Activated gamma-delta T cell treated with Interleukin-2 at 50 U/mL for 16 hours (primary cell): Measurements from ENCODE around the gene CCL5.

Experiments used
- DNase-seq: peaks from one replicate; pipeline ENCODE4 v3.0.0-alpha.2; 2020

The CCL5 gene

DNA sequence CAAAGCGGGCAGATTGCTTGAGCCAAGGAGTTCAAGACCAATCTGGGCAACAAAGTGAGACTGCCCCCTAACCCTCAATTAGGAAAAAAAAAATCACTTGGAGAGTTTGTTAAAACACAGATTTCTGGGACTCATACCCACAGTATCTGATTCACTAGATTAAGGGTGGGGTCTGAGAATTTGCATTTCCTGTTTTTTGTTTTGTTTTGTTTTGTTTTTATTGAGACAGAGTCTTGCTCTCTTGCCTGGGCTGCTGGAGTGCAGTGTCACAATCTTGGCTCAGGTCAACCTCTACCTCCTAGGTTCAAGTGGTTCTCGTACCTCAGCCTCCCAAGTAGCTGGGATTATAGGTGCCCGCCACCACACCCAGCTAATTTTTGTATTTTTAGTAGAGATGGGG, 12.6 kb downstream of the CCL5 start:
- no peak for DNase-seq

DNA sequence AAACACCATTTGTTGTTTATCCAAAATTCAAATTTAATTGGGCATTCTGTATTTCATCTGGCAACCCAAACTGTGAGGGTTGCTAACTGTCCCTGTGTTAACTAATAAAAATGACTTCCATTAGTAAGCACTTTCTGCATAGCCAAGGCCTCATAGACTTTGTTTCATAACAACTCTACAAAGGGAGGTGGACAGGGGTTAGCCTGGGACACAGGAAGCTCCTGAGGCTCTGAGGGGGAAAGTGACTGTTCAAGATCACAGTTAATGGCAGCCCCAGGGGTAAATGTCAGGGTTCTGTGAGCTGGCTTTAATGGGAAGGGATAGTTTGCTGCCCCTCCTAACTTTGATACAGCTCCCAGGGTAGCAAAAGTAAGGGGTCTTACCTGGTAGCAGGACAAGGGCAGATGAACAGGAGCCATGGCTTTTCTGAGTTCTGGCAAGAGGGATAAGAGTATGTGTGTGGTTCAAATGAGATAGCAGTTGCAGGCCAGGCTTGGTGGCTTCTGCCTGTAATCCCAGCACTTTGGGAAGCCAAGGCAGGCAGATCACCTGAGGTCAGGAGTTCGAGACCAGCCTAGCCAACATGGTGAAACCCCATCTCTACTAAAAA, 13.7 kb downstream of the CCL5 start:
- DNase-seq = no peak

DNA sequence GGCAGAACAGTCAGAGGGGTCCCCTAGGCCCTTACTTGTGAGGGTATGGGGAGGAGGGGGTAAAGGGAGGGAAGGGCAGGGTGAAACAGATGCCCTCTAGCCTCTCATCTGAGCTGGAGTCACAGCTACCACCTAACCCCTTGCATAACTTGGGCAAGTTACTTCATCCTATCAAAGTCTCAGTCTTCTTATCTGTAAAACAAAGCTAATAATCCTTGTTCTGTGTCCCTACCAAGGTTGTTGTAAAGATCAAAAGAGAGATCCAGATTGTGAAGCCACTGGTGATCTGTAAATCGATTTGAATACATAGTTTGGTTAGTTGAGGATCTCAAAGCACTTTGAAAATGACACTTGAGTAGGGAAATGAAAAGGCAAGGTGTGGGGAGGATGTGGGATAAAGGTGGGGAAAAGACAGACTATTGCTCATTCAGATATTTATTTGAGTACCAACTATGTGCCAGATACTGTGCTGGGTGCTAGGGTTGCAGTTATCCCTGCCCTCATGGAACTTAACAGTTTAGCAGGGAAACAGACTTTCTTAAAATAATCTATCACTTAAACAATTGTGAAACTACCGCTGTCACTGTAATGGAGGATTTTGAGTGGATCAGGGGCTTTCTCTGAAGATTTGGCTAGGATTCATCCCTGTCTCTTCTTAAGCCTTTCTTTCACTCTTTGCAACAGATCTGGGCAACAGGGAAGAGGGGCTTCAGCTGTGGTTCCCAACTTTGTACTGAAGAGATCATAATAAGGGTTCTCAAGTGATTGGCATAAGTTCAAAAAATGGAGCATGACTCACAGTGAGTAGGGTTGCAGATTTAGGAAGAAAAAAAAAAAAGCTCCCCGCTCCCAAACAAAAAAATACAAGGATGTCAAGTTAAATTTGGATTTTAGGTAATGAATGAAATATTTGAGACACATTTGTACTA, 14.5 kb downstream of the CCL5 start:
- no peak for DNase-seq

DNA sequence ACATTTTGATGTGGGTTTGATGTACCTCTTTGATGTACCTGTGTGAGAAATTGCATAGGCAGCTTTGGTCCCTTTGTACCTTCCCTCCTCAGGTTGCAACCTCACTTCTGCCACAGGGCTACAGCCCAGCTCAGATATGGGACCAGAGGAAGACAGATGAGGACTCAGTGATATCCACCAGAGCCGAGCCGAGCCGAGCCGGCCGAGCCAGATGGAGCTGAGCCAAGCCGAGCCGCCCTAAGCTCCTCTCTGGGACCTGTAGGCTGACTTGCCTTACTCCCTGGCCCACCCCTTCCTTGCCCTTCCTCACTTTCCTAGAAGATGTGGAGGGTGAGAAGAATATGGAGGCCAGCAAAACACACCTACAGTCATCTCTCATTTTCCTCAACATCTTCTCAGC, 15.3 kb downstream of the CCL5 start:
- no peak for DNase-seq

DNA sequence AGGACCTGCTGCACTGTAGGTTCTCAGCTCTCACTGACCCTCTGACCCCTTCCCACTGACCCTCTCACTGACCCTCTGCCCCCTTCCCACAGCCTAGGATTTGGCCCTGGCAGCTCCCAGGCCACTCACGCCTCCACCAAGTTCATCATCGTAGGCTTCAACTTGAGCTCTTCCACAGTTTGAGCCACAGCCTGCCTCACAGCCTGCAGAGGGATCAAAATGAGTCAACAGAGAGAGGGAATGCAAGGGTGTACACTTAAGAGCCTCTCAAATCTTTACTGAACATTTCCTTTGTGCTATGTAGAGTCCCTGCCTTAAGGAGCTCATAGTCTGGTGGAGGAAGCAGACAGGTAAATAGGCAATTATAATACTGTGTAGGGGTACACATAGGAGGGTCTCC, 23.6 kb downstream of the CCL5 start:
- DNase-seq = no peak

DNA sequence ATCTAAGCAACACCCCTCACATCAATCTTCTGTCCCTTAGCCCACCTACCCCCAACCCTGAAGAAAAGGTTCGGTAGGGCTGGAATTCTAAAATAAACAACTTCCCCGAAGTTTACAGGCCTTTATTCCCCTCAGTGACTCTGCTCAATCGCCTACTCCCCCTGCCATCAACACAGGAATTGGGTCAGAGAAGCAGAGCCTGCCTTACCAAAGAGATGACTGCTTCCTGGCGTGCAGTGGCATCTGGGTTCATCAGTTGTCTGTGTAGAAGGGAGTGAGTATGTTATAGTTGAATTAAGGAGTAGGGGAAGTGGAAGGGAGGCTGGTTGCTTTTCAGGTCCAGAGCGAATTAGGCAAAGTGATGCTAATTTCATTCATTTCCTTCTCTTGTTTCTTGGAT, 24.2 kb downstream of the CCL5 start:
- DNase-seq = no peak

DNA sequence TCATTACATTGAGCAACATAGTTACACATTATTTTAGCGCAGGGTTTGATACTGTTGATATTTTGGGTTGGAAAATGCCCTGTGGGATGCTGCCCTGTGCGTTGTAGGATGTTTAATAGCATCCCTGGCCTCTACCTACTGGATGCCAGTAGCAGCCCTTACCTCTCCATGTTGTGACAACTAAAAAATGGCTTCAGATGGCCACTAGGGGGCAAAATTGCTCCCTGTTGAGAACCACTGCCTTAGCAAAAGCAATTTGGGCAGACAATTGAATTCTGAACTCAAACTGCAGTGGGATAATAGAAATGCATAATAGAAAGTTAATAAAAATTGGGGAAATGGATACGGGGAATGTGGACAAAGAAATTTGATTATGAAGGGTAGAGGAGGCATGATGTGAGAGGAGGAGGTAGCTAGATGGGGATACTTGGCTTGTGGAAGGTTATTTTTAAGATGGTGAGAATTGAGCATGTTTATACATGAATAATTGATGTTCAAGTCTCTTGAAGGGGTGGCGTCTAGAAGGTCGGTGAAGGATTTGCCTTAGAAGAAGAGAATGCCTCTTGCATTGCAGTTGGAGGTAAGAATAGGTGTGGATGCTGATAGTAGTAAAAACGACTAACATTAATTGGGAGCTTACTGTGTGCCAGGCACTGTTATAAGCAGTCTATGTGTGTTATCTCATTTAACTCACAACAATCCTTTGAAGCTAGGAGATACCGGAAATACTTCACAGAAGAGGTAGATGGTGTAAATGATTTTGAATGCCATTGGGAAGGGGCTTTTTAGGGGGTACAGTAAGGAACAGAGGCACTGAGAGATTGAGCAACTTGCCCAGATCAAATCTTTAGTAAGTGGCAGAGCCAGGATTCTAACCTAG, 30.5 kb downstream of the CCL5 start:
- peak; percentile 71 for DNase-seq

DNA sequence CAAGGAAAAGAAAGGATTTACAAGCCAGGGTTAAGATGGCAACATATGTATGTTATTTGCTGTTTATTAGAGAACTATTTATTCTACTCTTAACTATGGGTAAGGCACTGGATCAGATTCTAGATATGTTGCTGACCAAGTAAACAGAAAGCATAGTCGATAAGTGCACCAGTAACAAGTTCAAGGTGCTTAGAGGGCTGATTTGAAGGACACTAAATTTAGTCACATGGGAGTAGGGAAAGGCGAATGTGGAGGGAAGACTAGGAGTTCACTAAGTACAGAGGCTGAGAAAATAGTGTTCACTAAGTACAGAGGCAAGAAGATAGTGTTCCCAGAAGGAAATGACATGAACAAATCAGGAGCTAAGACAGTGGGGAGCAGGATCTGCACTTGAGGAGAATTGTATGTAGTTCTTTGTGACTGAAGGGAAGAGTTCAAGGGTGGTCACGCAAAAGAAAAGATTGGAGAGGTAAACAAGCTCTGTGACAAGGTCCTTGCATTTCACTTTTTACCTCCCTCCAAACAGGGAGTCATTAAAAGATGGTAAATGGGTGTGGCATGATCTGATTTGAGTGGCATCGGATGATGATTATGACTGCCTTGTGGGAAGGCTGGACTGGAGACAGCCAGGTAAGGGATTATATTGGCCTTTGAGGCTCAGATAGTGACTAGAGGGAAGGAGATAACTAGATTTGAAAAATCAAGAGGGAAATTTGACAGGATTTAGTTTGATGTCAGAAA, 32.4 kb downstream of the CCL5 start:
- DNase-seq = no peak

DNA sequence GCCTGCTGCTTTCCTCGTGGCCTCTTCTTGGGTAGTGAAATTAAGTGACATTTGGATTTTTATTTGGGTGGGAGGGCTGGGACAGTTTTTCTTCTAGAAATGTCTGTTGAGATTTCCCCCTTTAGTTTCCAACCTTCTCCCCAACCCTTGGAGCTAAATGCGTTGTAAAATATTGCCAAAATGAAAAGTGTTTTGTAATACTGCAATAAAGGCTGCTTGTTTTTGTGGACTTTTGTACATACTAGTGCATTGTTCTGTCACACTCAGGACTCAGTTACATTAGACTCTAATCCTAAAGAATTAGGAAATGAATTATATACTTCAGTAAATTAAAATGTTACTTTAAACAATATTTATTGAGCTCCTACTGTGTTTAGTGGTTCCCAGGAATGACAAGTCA, 33.2 kb downstream of the CCL5 start:
- DNase-seq = no peak

DNA sequence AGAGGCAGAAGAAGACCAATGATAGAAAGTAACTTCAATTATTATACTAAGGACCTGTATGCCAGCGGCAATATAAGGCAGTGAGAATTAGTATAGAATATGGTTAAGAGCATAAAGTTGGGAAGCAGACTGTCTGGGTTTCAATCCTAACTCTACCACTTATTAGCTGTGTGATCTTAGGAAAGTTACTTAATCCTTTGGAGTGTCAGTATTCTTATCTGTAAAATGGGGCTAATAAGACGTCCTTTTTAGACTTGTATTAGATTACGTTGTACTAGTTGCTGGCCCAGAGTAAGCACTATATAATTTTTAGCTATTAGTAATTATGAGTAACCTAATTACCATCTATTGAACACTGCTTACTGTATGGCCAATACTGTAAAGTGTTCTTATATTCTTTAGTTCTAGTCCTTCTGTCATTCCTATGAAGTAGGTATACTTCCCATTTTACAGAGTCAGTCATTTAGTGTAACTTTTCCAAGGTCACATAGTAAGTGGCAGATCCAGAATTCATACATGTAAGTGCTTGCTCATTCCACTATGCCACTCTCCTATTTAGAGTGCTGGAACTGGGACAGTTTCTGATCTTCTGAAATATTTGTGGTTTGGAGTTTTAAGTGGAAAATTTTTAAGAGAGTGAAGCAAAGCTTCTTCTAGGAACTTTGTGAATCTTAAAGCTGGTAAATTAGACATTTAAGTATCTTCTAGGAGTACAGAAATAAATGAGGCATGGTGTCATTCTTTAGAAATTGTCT, 33.9 kb downstream of the CCL5 start:
- DNase-seq = no peak

DNA sequence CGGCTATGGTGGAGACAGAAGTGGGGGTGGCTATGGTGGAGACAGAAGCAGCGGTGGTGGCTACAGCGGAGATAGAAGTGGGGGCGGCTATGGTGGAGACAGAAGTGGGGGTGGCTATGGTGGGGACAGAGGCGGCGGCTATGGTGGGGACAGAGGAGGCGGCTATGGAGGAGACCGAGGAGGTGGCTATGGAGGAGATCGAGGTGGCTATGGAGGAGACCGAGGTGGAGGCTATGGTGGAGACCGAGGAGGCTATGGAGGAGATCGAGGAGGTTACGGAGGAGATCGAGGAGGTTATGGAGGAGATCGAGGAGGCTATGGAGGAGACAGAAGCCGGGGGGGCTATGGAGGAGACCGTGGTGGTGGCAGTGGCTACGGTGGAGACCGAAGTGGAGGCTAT, 35.6 kb downstream of the CCL5 start:
- DNase-seq = no peak

DNA sequence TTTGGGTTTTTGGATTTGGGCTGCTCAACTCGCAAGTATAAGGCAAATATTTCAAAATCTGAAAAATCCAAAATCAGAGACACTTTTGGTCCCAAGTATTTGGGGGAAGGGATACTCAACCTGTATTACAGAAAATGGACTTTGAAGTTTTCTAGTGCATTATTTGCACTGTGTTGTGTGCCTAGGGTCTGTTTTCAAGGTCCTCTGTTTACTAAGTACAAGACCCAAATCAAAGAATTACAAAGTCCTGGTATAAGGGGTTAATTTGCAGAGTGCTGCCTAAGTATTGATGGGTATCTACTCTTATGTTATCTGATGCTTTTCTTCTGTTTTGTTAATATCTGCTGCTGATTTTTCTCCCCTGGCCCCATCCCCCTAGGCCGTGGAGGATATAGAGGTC, 36.5 kb downstream of the CCL5 start:
- no peak for DNase-seq

DNA sequence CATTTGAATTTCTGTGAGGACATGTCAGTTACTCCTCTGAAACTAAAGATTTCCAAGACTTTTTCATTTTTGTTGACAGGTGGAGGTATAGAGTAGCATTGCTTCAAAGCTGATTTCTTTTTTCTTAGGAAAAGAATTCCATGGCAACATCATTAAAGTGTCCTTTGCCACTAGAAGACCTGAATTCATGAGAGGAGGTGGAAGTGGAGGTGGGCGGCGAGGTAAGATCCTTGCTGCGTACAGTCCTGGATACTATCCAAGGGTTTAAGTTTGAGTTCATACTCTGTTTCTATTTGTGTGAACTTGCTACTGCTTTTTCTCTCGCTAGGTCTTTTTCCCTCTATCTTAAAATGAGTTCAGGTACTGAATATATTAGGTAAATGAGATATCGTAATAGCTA, 37.9 kb downstream of the CCL5 start:
- DNase-seq = no peak

DNA sequence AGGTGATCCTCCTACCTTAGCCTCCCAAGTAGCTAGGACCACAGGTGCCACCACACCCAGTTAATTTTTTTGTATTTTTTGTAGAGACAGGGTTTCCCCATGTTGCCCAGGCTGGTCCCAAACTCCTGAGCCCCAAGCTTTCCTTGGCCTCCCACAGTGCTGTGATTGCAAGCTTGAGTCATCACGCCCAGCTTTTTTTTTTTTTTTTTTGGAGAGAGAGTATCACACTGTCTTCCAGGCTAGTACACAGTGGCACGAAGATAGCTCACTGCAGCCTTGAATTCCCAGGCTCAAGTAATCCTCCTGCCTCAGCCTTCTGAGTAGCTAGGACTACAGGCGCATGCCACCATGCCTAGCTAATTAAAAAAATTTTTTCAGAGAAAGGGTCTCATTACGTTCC, 38.7 kb downstream of the CCL5 start:
- no peak for DNase-seq

DNA sequence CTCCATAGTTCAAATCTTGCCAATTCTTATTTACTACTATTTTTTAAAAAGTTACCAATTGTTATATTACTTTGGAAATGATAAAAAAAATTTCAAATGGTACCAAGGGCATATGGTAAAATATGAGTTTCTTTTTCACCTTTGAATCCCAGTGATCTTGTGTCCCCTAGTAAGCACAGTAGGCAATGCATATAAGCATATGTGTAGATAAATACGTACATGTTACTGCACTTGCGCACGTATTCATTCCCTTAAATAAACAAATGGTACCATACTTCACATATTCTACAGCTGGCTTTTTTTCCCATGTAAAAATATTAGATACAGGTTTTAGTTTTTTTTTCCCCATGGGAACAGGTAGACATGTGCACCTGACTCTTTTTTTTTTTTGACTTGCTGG, 39.1 kb downstream of the CCL5 start:
- DNase-seq = no peak

DNA sequence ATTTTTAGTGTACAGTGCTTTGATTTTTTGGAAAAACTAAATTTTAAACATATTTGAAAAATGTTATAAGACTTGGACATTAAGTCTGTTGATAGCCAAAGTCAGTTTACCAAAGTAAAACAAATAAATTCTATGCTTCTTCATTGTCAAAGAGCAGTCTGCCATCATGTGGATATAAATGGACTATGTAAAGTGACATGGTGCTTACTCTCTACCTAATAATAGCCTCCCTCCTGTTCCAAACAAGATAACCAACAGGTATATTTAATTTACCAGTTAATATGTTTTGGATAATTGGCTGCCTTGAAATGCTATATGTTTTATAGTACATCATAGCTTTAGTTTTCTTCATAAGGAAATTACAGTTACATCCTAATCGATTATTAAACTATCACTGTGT, 55.0 kb downstream of the CCL5 start:
- no peak for DNase-seq
